ENCODE measurements around the gene TMPRSS15.

The TMPRSS15 gene

DNA sequence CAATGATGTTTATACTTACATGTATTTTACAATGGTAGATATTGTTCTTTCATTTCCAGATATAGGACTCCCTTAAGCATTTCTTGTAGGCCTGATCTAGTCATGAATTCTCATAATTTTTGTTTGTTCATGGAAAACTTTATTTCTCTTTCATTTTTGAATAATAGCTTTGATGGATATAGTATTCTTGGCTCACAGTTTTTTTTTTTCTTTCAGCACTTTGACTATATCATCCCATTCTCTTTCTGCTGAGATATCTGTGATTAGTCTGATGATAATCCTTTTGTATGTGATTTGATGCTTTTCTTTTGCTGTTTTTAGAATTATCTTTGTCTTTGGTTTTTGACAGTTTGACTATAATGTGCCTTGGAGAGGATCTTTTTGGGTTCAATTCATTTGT is 183.1 kb downstream of the TMPRSS15 start:
- in situ Hi-C loops (cut with MboI; ENCODE audit: low sequenced_read_pairs, unreplicated experiment) = no loop called here
- no peak for DNase-seq (ENCODE audit: low spot score)

More for the DNA sequence above, 183.1 kb downstream of the TMPRSS15 start:
- TF ChIP-seq CTCF (IDR thresholded peaks at IDR 0.05; ENCODE audit: borderline replicate concordance, control extremely low read depth, extremely low read depth, insufficient read depth, missing control alignments) = no peak
